DMS114 treated with DMSO at 0.1 percent for 48 hours (cell line): ENCODE data around the gene INO80C.

ENCODE experiments used
- DNase-seq: peaks from one replicate; lab custom pipeline; 2025; ENCODE audit not compliant: unreplicated experiment; lab: John Stamatoyannopoulos, UW

INO80C gene

GRCh38 chr18:35513181-35513936 is 15.6 kb upstream of the INO80C start:
- DNase-seq = no peak

GRCh38 chr18:35512761-35513160 is 15.0 kb upstream of the INO80C start:
- DNase-seq = no peak

GRCh38 chr18:35511833-35512232 is 14.1 kb upstream of the INO80C start:
- DNase-seq = no peak

GRCh38 chr18:35511428-35511827 is 13.7 kb upstream of the INO80C start:
- DNase-seq = no peak

GRCh38 chr18:35510076-35510651 is 12.4 kb upstream of the INO80C start:
- DNase-seq = no peak

GRCh38 chr18:35508746-35509338 is 11.1 kb upstream of the INO80C start:
- no peak for DNase-seq

- DNase-seq = no peak
Measured at GRCh38 chr18:35508030-35508429, 10.3 kb upstream of the INO80C start.

- DNase-seq = no peak
Measured at GRCh38 chr18:35507623-35508022, 9.9 kb upstream of the INO80C start.

GRCh38 chr18:35507192-35507591 is 9.4 kb upstream of the INO80C start:
- no peak for DNase-seq

GRCh38 chr18:35506024-35506712 is 8.4 kb upstream of the INO80C start:
- DNase-seq = no peak

GRCh38 chr18:35504996-35505395 is 7.2 kb upstream of the INO80C start:
- DNase-seq = no peak

- no peak for DNase-seq
Measured at GRCh38 chr18:35502052-35502451, 4.3 kb upstream of the INO80C start.

- DNase-seq = no peak
Measured at GRCh38 chr18:35501369-35501768, 3.6 kb upstream of the INO80C start.

GRCh38 chr18:35500113-35500512 is 2.4 kb upstream of the INO80C start:
- no peak for DNase-seq

- DNase-seq = no peak
Measured at GRCh38 chr18:35497027-35497369, 762 bp downstream of the INO80C start.

GRCh38 chr18:35495536-35496314 is 2.0 kb downstream of the INO80C start:
- no peak for DNase-seq

- DNase-seq = no peak
Measured at GRCh38 chr18:35494251-35495220, 3.2 kb downstream of the INO80C start.

GRCh38 chr18:35491700-35492077 is 6.1 kb downstream of the INO80C start:
- DNase-seq = no peak

GRCh38 chr18:35490894-35491699 is 6.7 kb downstream of the INO80C start:
- no peak for DNase-seq
